ENCODE measurements around the gene TCAF1.
"Not testable (repeated sequence)": the region's sequence is repeated elsewhere in the genome, so short reads cannot be mapped to it uniquely, and the experiment has no call there.

Gene TCAF1

GRCh38 chr7:143836622-143837021, 65.4 kb downstream of the TCAF1 start:
- Histone ChIP-seq H3K4me3 (ENCODE audit: low read length in 2 of 2) (peak overlapping the region in 1 of 2 donors; percentile 36), H2AFZ (ENCODE audit: low read length) (peak overlapping the region; percentile 61)
- not testable (repeated sequence) for H2BK5ac ChIP-seq (ENCODE audit: low read length); H3K79me1 ChIP-seq (ENCODE audit: low read depth, low read length); H3K4ac ChIP-seq (ENCODE audit: low read length); H4K91ac ChIP-seq (ENCODE audit: low read depth, low read length, poor library complexity); H3K23ac ChIP-seq (ENCODE audit: low read depth, low read length, poor library complexity); H2AK5ac ChIP-seq (ENCODE audit: low read depth, low read length); H3K4me2 ChIP-seq (ENCODE audit: insufficient read depth, low read length, poor library complexity, severe bottlenecking); H3K9ac ChIP-seq (ENCODE audit: low read depth, low read length, poor library complexity); H3K4me1 ChIP-seq (ENCODE audit: control insufficient read depth in 2 of 2, insufficient read depth in 1 of 2, low read depth in 1 of 2, low read length in 2 of 2); H4K8ac ChIP-seq (ENCODE audit: low read depth, low read length); H3K14ac ChIP-seq (ENCODE audit: low read length); H2BK120ac ChIP-seq (ENCODE audit: low read depth, low read length); H3K9me3 ChIP-seq (replicated peaks in 1 of 2; ENCODE audit: control insufficient read depth in 2 of 2, insufficient read depth in 1 of 2, low read depth in 1 of 2, low read length in 2 of 2); DNase-seq (ENCODE audit: low spot score); H2BK15ac ChIP-seq (ENCODE audit: low read length); H3K27ac ChIP-seq (replicated peaks; ENCODE audit: low read length); H3K18ac ChIP-seq (ENCODE audit: low read length); H2BK12ac ChIP-seq (ENCODE audit: low read length); H3K36me3 ChIP-seq (replicated peaks in 1 of 2; ENCODE audit: control insufficient read depth in 2 of 2, insufficient read depth in 2 of 2, low read length in 2 of 2); H3K27me3 ChIP-seq (ENCODE audit: control insufficient read depth in 3 of 3, insufficient read depth in 3 of 3, low read depth in 1 of 3, low read length in 3 of 3)
- no CpG with 5 or more reads among the region's 38 CpGs for WGBS, 2 donors (ENCODE audit: extremely low coverage in 2 of 2, insufficient read length in 2 of 2, insufficient replicate concordance in 1 of 2)

- not testable (repeated sequence) for H3K14ac ChIP-seq (ENCODE audit: low read length); H3K23ac ChIP-seq (ENCODE audit: low read depth, low read length, poor library complexity); H3K27me3 ChIP-seq (ENCODE audit: control insufficient read depth in 3 of 3, insufficient read depth in 3 of 3, low read depth in 1 of 3, low read length in 3 of 3); H3K9me3 ChIP-seq (replicated peaks in 1 of 2; ENCODE audit: control insufficient read depth in 2 of 2, insufficient read depth in 1 of 2, low read depth in 1 of 2, low read length in 2 of 2); H3K18ac ChIP-seq (ENCODE audit: low read length); H3K4me2 ChIP-seq (ENCODE audit: insufficient read depth, low read length, poor library complexity, severe bottlenecking); H2AK5ac ChIP-seq (ENCODE audit: low read depth, low read length); H3K27ac ChIP-seq (replicated peaks; ENCODE audit: low read length); H4K8ac ChIP-seq (ENCODE audit: low read depth, low read length); H3K4ac ChIP-seq (ENCODE audit: low read length); H4K91ac ChIP-seq (ENCODE audit: low read depth, low read length, poor library complexity); H2AFZ ChIP-seq (ENCODE audit: low read length); H2BK5ac ChIP-seq (ENCODE audit: low read length); H3K4me1 ChIP-seq (ENCODE audit: control insufficient read depth in 2 of 2, insufficient read depth in 1 of 2, low read depth in 1 of 2, low read length in 2 of 2); H2BK15ac ChIP-seq (ENCODE audit: low read length); H2BK120ac ChIP-seq (ENCODE audit: low read depth, low read length); H3K79me1 ChIP-seq (ENCODE audit: low read depth, low read length); H3K9ac ChIP-seq (ENCODE audit: low read depth, low read length, poor library complexity); H3K36me3 ChIP-seq (replicated peaks in 1 of 2; ENCODE audit: control insufficient read depth in 2 of 2, insufficient read depth in 2 of 2, low read length in 2 of 2); DNase-seq (ENCODE audit: low spot score); H2BK12ac ChIP-seq (ENCODE audit: low read length); H3K4me3 ChIP-seq (ENCODE audit: low read length in 2 of 2)
- no CpG with 5 or more reads among the region's 17 CpGs for WGBS, 2 donors (ENCODE audit: extremely low coverage in 2 of 2, insufficient read length in 2 of 2, insufficient replicate concordance in 1 of 2)
Observed at GRCh38 chr7:143836088-143836487, 65.9 kb downstream of the TCAF1 start.

GRCh38 chr7:143826578-143826977, 75.4 kb downstream of the TCAF1 start:
- not testable (repeated sequence) for H3K4me1 ChIP-seq (ENCODE audit: control insufficient read depth in 2 of 2, insufficient read depth in 1 of 2, low read depth in 1 of 2, low read length in 2 of 2); H3K79me1 ChIP-seq (ENCODE audit: low read depth, low read length); H3K36me3 ChIP-seq (replicated peaks in 1 of 2; ENCODE audit: control insufficient read depth in 2 of 2, insufficient read depth in 2 of 2, low read length in 2 of 2); DNase-seq (ENCODE audit: low spot score); H2BK12ac ChIP-seq (ENCODE audit: low read length); H3K14ac ChIP-seq (ENCODE audit: low read length); H4K8ac ChIP-seq (ENCODE audit: low read depth, low read length); H3K4me2 ChIP-seq (ENCODE audit: insufficient read depth, low read length, poor library complexity, severe bottlenecking); H3K9ac ChIP-seq (ENCODE audit: low read depth, low read length, poor library complexity); H2AFZ ChIP-seq (ENCODE audit: low read length); H3K23ac ChIP-seq (ENCODE audit: low read depth, low read length, poor library complexity); H3K18ac ChIP-seq (ENCODE audit: low read length); H4K91ac ChIP-seq (ENCODE audit: low read depth, low read length, poor library complexity); H3K9me3 ChIP-seq (replicated peaks in 1 of 2; ENCODE audit: control insufficient read depth in 2 of 2, insufficient read depth in 1 of 2, low read depth in 1 of 2, low read length in 2 of 2); H3K4me3 ChIP-seq (ENCODE audit: low read length in 2 of 2); H2BK120ac ChIP-seq (ENCODE audit: low read depth, low read length); H2AK5ac ChIP-seq (ENCODE audit: low read depth, low read length); H2BK15ac ChIP-seq (ENCODE audit: low read length); H3K4ac ChIP-seq (ENCODE audit: low read length); H2BK5ac ChIP-seq (ENCODE audit: low read length); H3K27ac ChIP-seq (replicated peaks; ENCODE audit: low read length); H3K27me3 ChIP-seq (ENCODE audit: control insufficient read depth in 3 of 3, insufficient read depth in 3 of 3, low read depth in 1 of 3, low read length in 3 of 3)
- WGBS, 2 donors (ENCODE audit: extremely low coverage in 2 of 2, insufficient read length in 2 of 2, insufficient replicate concordance in 1 of 2) = no CpG with 5 or more reads among the region's 5 CpGs

GRCh38 chr7:143824295-143825135, 77.5 kb downstream of the TCAF1 start:
- not testable (repeated sequence) for H2BK5ac ChIP-seq (ENCODE audit: low read length); H3K4me3 ChIP-seq (ENCODE audit: low read length in 2 of 2); H3K23ac ChIP-seq (ENCODE audit: low read depth, low read length, poor library complexity); H2BK12ac ChIP-seq (ENCODE audit: low read length); H3K4ac ChIP-seq (ENCODE audit: low read length); H3K27ac ChIP-seq (replicated peaks; ENCODE audit: low read length); H3K36me3 ChIP-seq (replicated peaks in 1 of 2; ENCODE audit: control insufficient read depth in 2 of 2, insufficient read depth in 2 of 2, low read length in 2 of 2); H2AFZ ChIP-seq (ENCODE audit: low read length); DNase-seq (ENCODE audit: low spot score); H3K4me2 ChIP-seq (ENCODE audit: insufficient read depth, low read length, poor library complexity, severe bottlenecking); H2AK5ac ChIP-seq (ENCODE audit: low read depth, low read length); H4K8ac ChIP-seq (ENCODE audit: low read depth, low read length); H3K18ac ChIP-seq (ENCODE audit: low read length); H4K91ac ChIP-seq (ENCODE audit: low read depth, low read length, poor library complexity); H3K14ac ChIP-seq (ENCODE audit: low read length); H3K9me3 ChIP-seq (replicated peaks in 1 of 2; ENCODE audit: control insufficient read depth in 2 of 2, insufficient read depth in 1 of 2, low read depth in 1 of 2, low read length in 2 of 2); H2BK120ac ChIP-seq (ENCODE audit: low read depth, low read length); H3K27me3 ChIP-seq (ENCODE audit: control insufficient read depth in 3 of 3, insufficient read depth in 3 of 3, low read depth in 1 of 3, low read length in 3 of 3); H3K79me1 ChIP-seq (ENCODE audit: low read depth, low read length); H3K4me1 ChIP-seq (ENCODE audit: control insufficient read depth in 2 of 2, insufficient read depth in 1 of 2, low read depth in 1 of 2, low read length in 2 of 2); H3K9ac ChIP-seq (ENCODE audit: low read depth, low read length, poor library complexity); H2BK15ac ChIP-seq (ENCODE audit: low read length)
- no CpG with 5 or more reads among the region's 7 CpGs for WGBS, 2 donors (ENCODE audit: extremely low coverage in 2 of 2, insufficient read length in 2 of 2, insufficient replicate concordance in 1 of 2)

All from neuronal stem cell (in vitro differentiated cells).